Epithelial cell of alveolus of lung (primary cell): ENCODE measurements around the gene ORM2. TPM values are rescaled to one million over a fixed set of nuclear protein-coding genes. Genes with fewer than 3 reads are reported as not detected.

ENCODE experiments used
- total RNA-seq: library from RNA; depleted of rRNA; stranded (reverse); fragments of >200 nt; gene quantifications from 2 replicates; pipeline ENCODE4 v1.2.1, GENCODE V29; 2015

ORM2 gene
- total RNA-seq: not detected in 2 replicates

DNA sequence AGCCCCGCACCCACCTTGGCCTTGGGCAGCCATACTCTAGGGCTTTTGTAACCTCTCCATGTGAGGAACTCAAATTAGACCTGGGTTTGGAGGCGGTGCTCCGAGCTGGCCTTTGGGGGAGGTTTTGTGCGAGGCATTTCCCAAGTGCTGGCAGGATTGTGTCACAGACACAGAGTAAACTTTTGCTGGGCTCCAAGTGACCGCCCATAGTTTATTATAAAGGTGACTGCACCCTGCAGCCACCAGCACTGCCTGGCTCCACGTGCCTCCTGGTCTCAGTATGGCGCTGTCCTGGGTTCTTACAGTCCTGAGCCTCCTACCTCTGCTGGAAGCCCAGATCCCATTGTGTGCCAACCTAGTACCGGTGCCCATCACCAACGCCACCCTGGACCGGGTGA lies at the start of gene ORM2:
ORM2 (plus strand) TSS at position 245 of the 398 bp plus-strand sequence; CDS start at position 281, 36 bp downstream.

DNA sequence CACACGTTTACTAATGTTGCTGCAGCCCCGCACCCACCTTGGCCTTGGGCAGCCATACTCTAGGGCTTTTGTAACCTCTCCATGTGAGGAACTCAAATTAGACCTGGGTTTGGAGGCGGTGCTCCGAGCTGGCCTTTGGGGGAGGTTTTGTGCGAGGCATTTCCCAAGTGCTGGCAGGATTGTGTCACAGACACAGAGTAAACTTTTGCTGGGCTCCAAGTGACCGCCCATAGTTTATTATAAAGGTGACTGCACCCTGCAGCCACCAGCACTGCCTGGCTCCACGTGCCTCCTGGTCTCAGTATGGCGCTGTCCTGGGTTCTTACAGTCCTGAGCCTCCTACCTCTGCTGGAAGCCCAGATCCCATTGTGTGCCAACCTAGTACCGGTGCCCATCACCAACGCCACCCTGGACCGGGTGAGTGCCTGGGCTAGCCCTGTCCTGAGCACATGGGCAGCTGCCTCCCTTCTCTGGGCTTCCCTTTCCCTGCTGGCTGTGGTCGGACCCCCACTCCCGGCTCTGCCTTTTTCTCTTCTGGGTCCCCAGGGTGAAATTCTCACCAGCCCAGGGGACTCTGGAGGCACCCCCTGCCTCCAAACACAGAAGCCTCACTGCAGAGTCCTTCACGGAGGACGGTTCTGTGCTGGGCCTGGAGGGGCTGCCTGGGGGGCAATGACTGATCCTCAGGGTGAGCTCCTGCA lies 6.7 kb upstream of the ORM2 start, which contains the start of gene ORM1:
ORM1 (plus strand) TSS at position 268 of the 701 bp plus-strand sequence; CDS start at position 304, 36 bp downstream.

Other genes with a start within 250 kb of the ORM2 start
- gene KIF12, start 230.6 kb upstream of the ORM2 start, total RNA-seq: under 0.01 TPM in 1 of 2 replicates, not detected in the other
- gene COL27A1, start 174.3 kb upstream of the ORM2 start, total RNA-seq: 3.2 and 4.6 TPM in 2 replicates
- 0.24 TPM in 1 of 2 replicates, not detected in the other for gene ORM1, start 6.8 kb upstream of the ORM2 start, total RNA-seq
- gene AKNA, start 58.1 kb downstream of the ORM2 start, total RNA-seq: 11.1 and 12.6 TPM in 2 replicates
- gene WHRN, start 175.6 kb downstream of the ORM2 start, total RNA-seq: 0.78 and 2.2 TPM in 2 replicates